HEK293T (cell line): ENCODE results near the gene PHACTR2.

Source experiments
- ARNT ChIP-seq: fragments of 450-650 bp; IDR thresholded peaks from 2 replicates; pipeline ENCODE4 v1.6.1; 2017; ENCODE audit warnings: mild to moderate bottlenecking
- BHLHE40 ChIP-seq: fragments of 450-650 bp; IDR thresholded peaks from 2 replicates; pipeline ENCODE4 v1.6.1; 2016; ENCODE audit warnings: mild to moderate bottlenecking, moderate library complexity, borderline replicate concordance
- CTBP1 ChIP-seq: fragments of 450-650 bp; IDR thresholded peaks from 2 replicates; pipeline ENCODE4 v1.6.1; 2016; ENCODE audit warnings: borderline replicate concordance
- ELF4 ChIP-seq: fragments of 450-650 bp; IDR thresholded peaks from 2 replicates; pipeline ENCODE4 v1.6.1; 2017; ENCODE audit warnings: antibody characterized with exemption
- NFRKB ChIP-seq: fragments of 450-650 bp; IDR thresholded peaks from 2 replicates; pipeline ENCODE4 v1.6.1; 2016; ENCODE audit warnings: mild to moderate bottlenecking, moderate library complexity
- PKNOX1 ChIP-seq: fragments of 450-650 bp; IDR thresholded peaks from 2 replicates; pipeline ENCODE4 v1.6.1; 2016
- SP1 ChIP-seq: fragments of 450-650 bp; IDR thresholded peaks from 2 replicates; pipeline ENCODE4 v1.6.1; 2017
- SUZ12 ChIP-seq: fragments of 450-650 bp; IDR thresholded peaks from 2 replicates; pipeline ENCODE4 v1.6.1; 2016; ENCODE audit warnings: mild to moderate bottlenecking
- ZNF384 ChIP-seq: fragments of 450-650 bp; IDR thresholded peaks from 2 replicates; pipeline ENCODE4 v1.6.1; 2016

- no peak for TF ChIP-seq BHLHE40
- no peak for TF ChIP-seq ELF4
- no peak for TF ChIP-seq NFRKB
- no peak for TF ChIP-seq CTBP1
- no peak for TF ChIP-seq SP1
- TF ChIP-seq PKNOX1: no peak
- no peak for TF ChIP-seq SUZ12
- TF ChIP-seq ZNF384: no peak
- no peak for TF ChIP-seq ARNT
Observed at GRCh38 chr6:143806282-143807102, 128.7 kb downstream of the PHACTR2 start.
